GM12878 (cell line): ENCODE data around the gene NOS1AP. TPM values are rescaled to one million over a fixed set of nuclear protein-coding genes. Genes with fewer than 3 reads are reported as not detected.

Source experiments
- ATAC-seq: fragments of 200-7000 bp; cut with Tn5 transposase; 3 replicates; pipeline ENCODE4 v1.9.1; 2020; ENCODE audit warnings: mild to moderate bottlenecking, moderate library complexity
- BruUV-seq: library from RNA; stranded (reverse); fragments of 400-500 nt; replicated peaks from 2 replicates; lab custom pipeline; 2021; lab: Mats Ljungman, UMichigan
- CTCF ChIA-PET: fragments of 300-600 bp; sonication (Branson Sonifier 250); formaldehyde crosslinking; extraction: SDS; loops from one replicate; lab custom pipeline; 2021; ENCODE audit warnings: inconsistent platforms; lab: Yijun Ruan, JAX
- POLR2A ChIA-PET: fragments of 350-600 bp; formaldehyde crosslinking; extraction: SDS; loops from one replicate; lab custom pipeline; 2021; ENCODE audit warnings: inconsistent platforms; lab: Charles Lee
- RAD21 ChIA-PET: fragments of 300-600 bp; sonication (Branson Sonifier 250); formaldehyde crosslinking; loops from one replicate; lab custom pipeline; 2023; ENCODE audit warnings: antibody characterized with exemption; ENCODE audit not compliant: unreplicated experiment; lab: Charles Lee
- SMC1A ChIA-PET: fragments of 300-600 bp; sonication (Branson Sonifier 250); formaldehyde crosslinking; loops from one replicate; lab custom pipeline; 2023; ENCODE audit not compliant: unreplicated experiment, uncharacterized antibody; lab: Charles Lee
- DNase-seq: peaks from one replicate; pipeline ENCODE4 v3.0.0-alpha.2; 2011; ENCODE audit warnings: low read depth, low spot score
- FAIRE-seq: peaks from 3 replicates; lab custom pipeline; 2011; peaks lifted over from hg19 to GRCh38; lab: Jason Lieb, UNC
- H2AFZ ChIP-seq: 2 replicates; pipeline ENCODE4 v1.6.0; 2011; ENCODE audit warnings: low read depth, low read length, control low read depth; ENCODE audit not compliant: control insufficient read depth
- H3K27ac ChIP-seq: 2 replicates; pipeline ENCODE4 v1.5.1; 2011; ENCODE audit warnings: control low read depth; ENCODE audit not compliant: control insufficient read depth, insufficient read depth
- H3K27me3 ChIP-seq, 2 experiments: replicated peaks in 1 of 2; 2 replicates each; pipeline versions ENCODE4 v1.6.0 to v1.6.1; 2011; ENCODE audit warnings: low read length in 1 of 2; ENCODE audit not compliant: control insufficient read depth in 2 of 2, insufficient read depth in 2 of 2
- H3K36me3 ChIP-seq, 2 experiments: 2 replicates each; pipeline ENCODE4 v1.5.1; 2011; ENCODE audit warnings: low read length in 1 of 2; ENCODE audit not compliant: control insufficient read depth in 2 of 2, insufficient read depth in 2 of 2
- H3K4me1 ChIP-seq: 2 replicates; pipeline ENCODE4 v1.6.1; 2011; ENCODE audit warnings: mild to moderate bottlenecking, low read length, moderate library complexity, mixed read lengths; ENCODE audit not compliant: control insufficient read depth, insufficient read depth
- H3K4me2 ChIP-seq: 2 replicates; pipeline ENCODE4 v1.6.0; 2011; ENCODE audit warnings: control low read depth; ENCODE audit not compliant: control insufficient read depth, insufficient read depth
- H3K4me3 ChIP-seq: fragments of 200-600 bp; sonication (generic); 2 replicates; pipeline ENCODE4 v1.5.1; 2016
- H3K79me2 ChIP-seq: 2 replicates; pipeline ENCODE4 v1.6.0; 2011; ENCODE audit warnings: low read length; ENCODE audit not compliant: control insufficient read depth, insufficient read depth
- H3K9ac ChIP-seq: 2 replicates; pipeline ENCODE4 v1.8.0; 2011; ENCODE audit warnings: low read length, control low read depth, mixed read lengths; ENCODE audit not compliant: control insufficient read depth, insufficient read depth
- H3K9me3 ChIP-seq: replicated peaks from 3 replicates; pipeline ENCODE4 v1.5.1; 2011; ENCODE audit warnings: mild to moderate bottlenecking, low read length; ENCODE audit not compliant: control insufficient read depth, insufficient read depth
- H4K20me1 ChIP-seq: 2 replicates; pipeline ENCODE4 v1.6.0; 2011; ENCODE audit not compliant: control insufficient read depth, insufficient read depth
- EED ChIP-seq: sonication (generic); IDR thresholded peaks from 2 replicates; pipeline ENCODE4 v1.6.1; 2016; ENCODE audit warnings: antibody characterized with exemption, low read depth
- ETV6 ChIP-seq, 2 experiments: fragments of 450-650 bp in 1 of 2; IDR thresholded peaks in 1 of 2; conservative IDR thresholded peaks in 1 of 2; 2 replicates each; pipeline ENCODE4 v1.6.1; 2014; ENCODE audit warnings: antibody characterized with exemption in 1 of 2, borderline replicate concordance in 1 of 2, low read depth in 1 of 2, mild to moderate bottlenecking in 1 of 2, moderate library complexity in 1 of 2
- ZNF622 ChIP-seq: fragments of 450-650 bp; IDR thresholded peaks from 2 replicates; pipeline ENCODE4 v1.6.1; 2017; ENCODE audit warnings: mild to moderate bottlenecking, inconsistent platforms
- WGBS: methylation state at CpG from one replicate; pipeline ENCODE4 v1.1.6; 2016; ENCODE audit warnings: low lambda C conversion rate; ENCODE audit not compliant: insufficient replicate concordance, insufficient coverage; ENCODE audit errors: missing lambda C conversion rate; 5-methylcytosine and 5-hydroxymethylcytosine counted together
- in situ Hi-C: fragments of 300-500 bp; cut with MboI; formaldehyde crosslinking; loops from 9 replicates; pipeline ENCODE4 v1.14.3; 2018; ENCODE audit warnings: mixed read lengths
- intact Hi-C: fragments of 100-400 bp; cut with micrococcal nuclease; formaldehyde crosslinking; loops from one replicate; pipeline ENCODE4 v1.14.2; 2022; ENCODE audit not compliant: unreplicated experiment
- polyA plus RNA-seq, 11 experiments: library from polyadenylated mRNA; depleted of rRNA in 4 of 11; unstranded in 6 of 11; stranded (reverse) in 5 of 11; fragments of >200 nt; fragmentation: Nextera tagmentation in 4 of 11; fragmentation: Illumina TruSeq in 1 of 11; extraction: Ambion mirVana in 4 of 11; extraction: Trizol in 1 of 11; gene quantifications; 1 replicate in 1 of 11; 2 replicates in 10 of 11; pipeline versions ENCODE4 v1.2.1 to v1.2.3, GENCODE V29; 2011 to 2016; ENCODE audit warnings: inconsistent platforms in 2 of 11, missing spikeins in 2 of 11, low read depth in 1 of 11
- total RNA-seq, 4 experiments: library from RNA; depleted of rRNA in 3 of 4; stranded (reverse); fragments of >200 nt in 3 of 4; fragmentation: Illumina TruSeq in 1 of 4; extraction: Trizol in 1 of 4; gene quantifications; 2 replicates each; pipeline versions ENCODE4 v1.2.1 to v1.2.3, GENCODE V29; 2013 to 2021
- TF ChIP-seq, protein P1 (sequence below): fragments of 450-650 bp; IDR thresholded peaks from 2 replicates; pipeline ENCODE4 v1.6.1; 2017; ENCODE audit warnings: mild to moderate bottlenecking, moderate library complexity
- TF ChIP-seq, protein P2 (sequence below): IDR thresholded peaks from 2 replicates; pipeline ENCODE4 v1.6.1; 2012; ENCODE audit warnings: low read length, inconsistent platforms
- TF ChIP-seq, protein P3 (sequence below): IDR thresholded peaks from 2 replicates; pipeline ENCODE4 v1.6.1; 2011; ENCODE audit warnings: mild to moderate bottlenecking, low read depth, low read length, moderate library complexity; ENCODE audit not compliant: insufficient replicate concordance
- TF ChIP-seq, protein P4 (sequence below): fragments of 450-650 bp; formaldehyde crosslinking; IDR thresholded peaks from 2 replicates; pipeline ENCODE4 v1.4.0; 2022; ENCODE audit warnings: mild to moderate bottlenecking, moderate library complexity

NOS1AP gene
- total and polyA plus RNA-seq, 10 of the 15 experiments (the other 5 are each of a cell fraction or from before 2014, with no cell fraction given) = 0.03 to 0.15 TPM; not detected in 8

DNA sequence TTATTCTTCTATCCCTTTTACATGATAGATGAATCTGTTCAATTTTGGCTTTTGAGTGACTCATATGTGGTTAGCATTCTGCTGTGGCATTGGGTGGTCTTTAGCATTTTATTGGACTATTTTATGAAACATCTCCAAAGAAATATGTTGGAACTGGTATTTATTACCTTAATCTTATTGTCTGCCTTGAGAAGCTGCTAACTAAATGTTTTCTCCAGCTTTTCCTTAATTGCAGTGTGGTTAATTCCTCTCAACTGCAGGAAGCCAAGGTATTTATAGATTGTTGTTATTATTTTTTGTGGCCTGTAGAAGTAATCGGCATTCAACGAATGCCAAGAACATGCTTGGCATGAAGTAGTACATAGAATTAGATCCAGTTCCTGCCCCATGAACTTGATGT, 64.1 kb downstream of the NOS1AP start (continued):
- TF ChIP-seq, protein P1, sequence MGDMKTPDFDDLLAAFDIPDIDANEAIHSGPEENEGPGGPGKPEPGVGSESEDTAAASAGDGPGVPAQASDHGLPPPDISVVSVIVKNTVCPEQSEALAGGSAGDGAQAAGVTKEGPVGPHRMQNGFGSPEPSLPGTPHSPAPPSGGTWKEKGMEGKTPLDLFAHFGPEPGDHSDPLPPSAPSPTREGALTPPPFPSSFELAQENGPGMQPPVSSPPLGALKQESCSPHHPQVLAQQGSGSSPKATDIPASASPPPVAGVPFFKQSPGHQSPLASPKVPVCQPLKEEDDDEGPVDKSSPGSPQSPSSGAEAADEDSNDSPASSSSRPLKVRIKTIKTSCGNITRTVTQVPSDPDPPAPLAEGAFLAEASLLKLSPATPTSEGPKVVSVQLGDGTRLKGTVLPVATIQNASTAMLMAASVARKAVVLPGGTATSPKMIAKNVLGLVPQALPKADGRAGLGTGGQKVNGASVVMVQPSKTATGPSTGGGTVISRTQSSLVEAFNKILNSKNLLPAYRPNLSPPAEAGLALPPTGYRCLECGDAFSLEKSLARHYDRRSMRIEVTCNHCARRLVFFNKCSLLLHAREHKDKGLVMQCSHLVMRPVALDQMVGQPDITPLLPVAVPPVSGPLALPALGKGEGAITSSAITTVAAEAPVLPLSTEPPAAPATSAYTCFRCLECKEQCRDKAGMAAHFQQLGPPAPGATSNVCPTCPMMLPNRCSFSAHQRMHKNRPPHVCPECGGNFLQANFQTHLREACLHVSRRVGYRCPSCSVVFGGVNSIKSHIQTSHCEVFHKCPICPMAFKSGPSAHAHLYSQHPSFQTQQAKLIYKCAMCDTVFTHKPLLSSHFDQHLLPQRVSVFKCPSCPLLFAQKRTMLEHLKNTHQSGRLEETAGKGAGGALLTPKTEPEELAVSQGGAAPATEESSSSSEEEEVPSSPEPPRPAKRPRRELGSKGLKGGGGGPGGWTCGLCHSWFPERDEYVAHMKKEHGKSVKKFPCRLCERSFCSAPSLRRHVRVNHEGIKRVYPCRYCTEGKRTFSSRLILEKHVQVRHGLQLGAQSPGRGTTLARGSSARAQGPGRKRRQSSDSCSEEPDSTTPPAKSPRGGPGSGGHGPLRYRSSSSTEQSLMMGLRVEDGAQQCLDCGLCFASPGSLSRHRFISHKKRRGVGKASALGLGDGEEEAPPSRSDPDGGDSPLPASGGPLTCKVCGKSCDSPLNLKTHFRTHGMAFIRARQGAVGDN = no peak
- TF ChIP-seq, protein P2, sequence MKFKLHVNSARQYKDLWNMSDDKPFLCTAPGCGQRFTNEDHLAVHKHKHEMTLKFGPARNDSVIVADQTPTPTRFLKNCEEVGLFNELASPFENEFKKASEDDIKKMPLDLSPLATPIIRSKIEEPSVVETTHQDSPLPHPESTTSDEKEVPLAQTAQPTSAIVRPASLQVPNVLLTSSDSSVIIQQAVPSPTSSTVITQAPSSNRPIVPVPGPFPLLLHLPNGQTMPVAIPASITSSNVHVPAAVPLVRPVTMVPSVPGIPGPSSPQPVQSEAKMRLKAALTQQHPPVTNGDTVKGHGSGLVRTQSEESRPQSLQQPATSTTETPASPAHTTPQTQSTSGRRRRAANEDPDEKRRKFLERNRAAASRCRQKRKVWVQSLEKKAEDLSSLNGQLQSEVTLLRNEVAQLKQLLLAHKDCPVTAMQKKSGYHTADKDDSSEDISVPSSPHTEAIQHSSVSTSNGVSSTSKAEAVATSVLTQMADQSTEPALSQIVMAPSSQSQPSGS = no peak

DNA sequence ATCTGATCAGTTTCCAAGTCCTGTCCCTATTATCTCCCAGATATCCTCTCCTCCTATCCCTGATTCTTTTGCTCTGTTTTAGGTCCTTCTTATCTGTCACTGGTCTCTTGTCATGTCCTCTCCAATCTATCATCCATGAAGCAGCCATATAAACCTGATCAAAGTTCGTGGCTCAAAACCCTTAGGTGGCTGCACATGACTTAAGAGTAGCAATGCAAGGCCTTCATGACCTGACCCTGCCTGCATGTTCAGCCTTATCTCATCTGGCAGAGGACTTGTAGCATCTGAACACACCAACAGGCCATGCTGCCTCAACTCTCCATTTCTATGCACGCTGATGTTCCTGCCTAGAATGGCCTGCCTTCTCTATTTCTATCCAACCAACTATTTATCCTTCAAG, 65.2 kb downstream of the NOS1AP start:
- no peaks in the 10 kb centered on the region for H3K9me3 ChIP-seq
- 0% methylated on average over 2 of the region's 2 CpGs for WGBS
- H2AFZ ChIP-seq = no peak overlapping the region
- H3K36me3 ChIP-seq = no peaks in the 10 kb centered on the region
- TF ChIP-seq ETV6 (conservative IDR thresholded peaks at IDR 0.05 in 1 of 2, IDR thresholded peaks at IDR 0.05 in 1 of 2; ENCODE audit: borderline replicate concordance in 1 of 2, low read depth in 1 of 2) = no peak
- no peak for TF ChIP-seq EED
- TF ChIP-seq ZNF622 = no peak
- TF ChIP-seq, protein P3, sequence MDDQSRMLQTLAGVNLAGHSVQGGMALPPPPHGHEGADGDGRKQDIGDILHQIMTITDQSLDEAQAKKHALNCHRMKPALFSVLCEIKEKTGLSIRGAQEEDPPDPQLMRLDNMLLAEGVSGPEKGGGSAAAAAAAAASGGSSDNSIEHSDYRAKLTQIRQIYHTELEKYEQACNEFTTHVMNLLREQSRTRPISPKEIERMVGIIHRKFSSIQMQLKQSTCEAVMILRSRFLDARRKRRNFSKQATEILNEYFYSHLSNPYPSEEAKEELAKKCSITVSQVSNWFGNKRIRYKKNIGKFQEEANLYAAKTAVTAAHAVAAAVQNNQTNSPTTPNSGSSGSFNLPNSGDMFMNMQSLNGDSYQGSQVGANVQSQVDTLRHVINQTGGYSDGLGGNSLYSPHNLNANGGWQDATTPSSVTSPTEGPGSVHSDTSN = no peak
- TF ChIP-seq, protein P4, sequence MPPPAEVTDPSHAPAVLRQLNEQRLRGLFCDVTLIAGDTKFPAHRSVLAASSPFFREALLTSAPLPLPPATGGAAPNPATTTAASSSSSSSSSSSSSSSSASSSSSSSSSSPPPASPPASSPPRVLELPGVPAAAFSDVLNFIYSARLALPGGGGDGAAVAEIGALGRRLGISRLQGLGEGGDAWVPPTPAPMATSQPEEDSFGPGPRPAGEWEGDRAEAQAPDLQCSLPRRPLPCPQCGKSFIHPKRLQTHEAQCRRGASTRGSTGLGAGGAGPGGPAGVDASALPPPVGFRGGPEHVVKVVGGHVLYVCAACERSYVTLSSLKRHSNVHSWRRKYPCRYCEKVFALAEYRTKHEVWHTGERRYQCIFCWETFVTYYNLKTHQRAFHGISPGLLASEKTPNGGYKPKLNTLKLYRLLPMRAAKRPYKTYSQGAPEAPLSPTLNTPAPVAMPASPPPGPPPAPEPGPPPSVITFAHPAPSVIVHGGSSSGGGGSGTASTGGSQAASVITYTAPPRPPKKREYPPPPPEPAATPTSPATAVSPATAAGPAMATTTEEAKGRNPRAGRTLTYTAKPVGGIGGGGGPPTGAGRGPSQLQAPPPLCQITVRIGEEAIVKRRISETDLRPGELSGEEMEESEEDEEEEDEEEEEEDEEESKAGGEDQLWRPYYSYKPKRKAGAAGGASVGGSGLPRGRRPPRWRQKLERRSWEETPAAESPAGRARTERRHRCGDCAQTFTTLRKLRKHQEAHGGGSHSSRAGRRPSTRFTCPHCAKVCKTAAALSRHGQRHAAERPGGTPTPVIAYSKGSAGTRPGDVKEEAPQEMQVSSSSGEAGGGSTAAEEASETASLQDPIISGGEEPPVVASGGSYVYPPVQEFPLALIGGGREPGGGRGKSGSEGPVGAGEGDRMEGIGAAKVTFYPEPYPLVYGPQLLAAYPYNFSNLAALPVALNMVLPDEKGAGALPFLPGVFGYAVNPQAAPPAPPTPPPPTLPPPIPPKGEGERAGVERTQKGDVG (CRISPR knock-in tag) = no peak
- H3K4me2 ChIP-seq = no peak overlapping the region
- no peak overlapping the region for H3K9ac ChIP-seq
- CTCF ChIA-PET = no interaction called here
- H3K27me3 ChIP-seq = no peaks in the 10 kb centered on the region; a peak in 1 of 4 replicates
- RAD21 ChIA-PET = no interaction called here
- H4K20me1 ChIP-seq = no peaks in the 10 kb centered on the region
- SMC1A ChIA-PET = no interaction called here
- POLR2A ChIA-PET = no interaction called here
- no peak for DNase-seq
- ATAC-seq = no peak
- intact Hi-C loops (no loop called here), in situ Hi-C loops (no loop called here)
- no peak overlapping the region for H3K4me3 ChIP-seq
- no peaks in the 10 kb centered on the region for H3K4me1 ChIP-seq
- H3K79me2 ChIP-seq = no peaks in the 10 kb centered on the region
- H3K27ac ChIP-seq = no peak overlapping the region
- no TSS peak for BruUV-seq
- no peak for FAIRE-seq
